Retinal pigment epithelial cell (primary cell): ENCODE results near the gene TTLL5.

Experiments
- DNase-seq: peaks from one replicate; pipeline ENCODE4 v3.0.0-alpha.2; 2010; ENCODE audit warnings: low read depth
- H3K4me3 ChIP-seq: 2 replicates; pipeline ENCODE4 v1.5.1; 2011; ENCODE audit warnings: mild to moderate bottlenecking, low read length, control low read depth, moderate library complexity
- CTCF ChIP-seq: conservative IDR thresholded peaks from 2 replicates; pipeline ENCODE4 v1.5.1; 2011; ENCODE audit warnings: low read depth, low read length, control low read depth, inconsistent platforms

TTLL5 gene

GRCh38 chr14:75905147-75905904, 244.3 kb downstream of the TTLL5 start:
- no peak overlapping the region for H3K4me3 ChIP-seq
- TF ChIP-seq CTCF: no peak
- DNase-seq: no peak

GRCh38 chr14:75906228-75906627, 245.2 kb downstream of the TTLL5 start:
- no peak for DNase-seq
- H3K4me3 ChIP-seq: no peak overlapping the region
- TF ChIP-seq CTCF: no peak

GRCh38 chr14:75906680-75907280, 245.7 kb downstream of the TTLL5 start:
- DNase-seq: no peak
- TF ChIP-seq CTCF: peak; percentile 83
- H3K4me3 ChIP-seq: no peak overlapping the region

- no peak overlapping the region for H3K4me3 ChIP-seq
- TF ChIP-seq CTCF: no peak
- DNase-seq: no peak
These were observed 246.8 kb downstream of the TTLL5 start for GRCh38 chr14:75907756-75908359.

- DNase-seq: no peak
- TF ChIP-seq CTCF: no peak
- no peak overlapping the region for H3K4me3 ChIP-seq
These were observed 248.6 kb downstream of the TTLL5 start for GRCh38 chr14:75909630-75910029.

GRCh38 chr14:75910048-75910447, 249.0 kb downstream of the TTLL5 start:
- no peak for TF ChIP-seq CTCF
- DNase-seq: no peak
- no peak overlapping the region for H3K4me3 ChIP-seq
